Measurements from ENCODE around the gene KLRC2. TPM values are rescaled to one million over a fixed set of nuclear protein-coding genes. Genes with fewer than 3 reads are reported as not detected.

The KLRC2 gene
- total and polyA plus RNA-seq, 2 experiments from 2014 or later, result not detected

- TF ChIP-seq EZH2phosphoT487 (IDR thresholded peaks at IDR 0.05; ENCODE audit: insufficient read depth, low read depth) (no peak), EZH2 (IDR thresholded peaks at IDR 0.05; ENCODE audit: insufficient read depth, poor library complexity, severe bottlenecking) (no peak)
- H4K20me1 ChIP-seq (ENCODE audit: insufficient read depth), result no peaks in the 10 kb centered on the region
- DNase-seq, result no peak
These were observed 21.9 kb upstream of the KLRC2 start for GRCh38 chr12:10457760-10458159.

GRCh38 chr12:10456856-10457255 is 21.0 kb upstream of the KLRC2 start:
- Histone ChIP-seq H3K9me3 (ENCODE audit: low read depth) (no peaks in the 10 kb centered on the region), H3K27me3 (replicated peaks; ENCODE audit: insufficient read depth) (no peaks in the 10 kb centered on the region), H3K27ac (no peak overlapping the region), H4K20me1 (ENCODE audit: insufficient read depth) (no peaks in the 10 kb centered on the region), H3F3A (ENCODE audit: insufficient read depth) (no peaks in the 10 kb centered on the region), H3K4me3 (no peak overlapping the region), H3K79me2 (ENCODE audit: insufficient read depth) (no peaks in the 10 kb centered on the region), H3K4me2 (ENCODE audit: unreplicated experiment) (no peak overlapping the region), H3K9me2 (ENCODE audit: insufficient read depth) (no peaks in the 10 kb centered on the region), H3K9ac (no peak overlapping the region), H3K36me3 (ENCODE audit: low read depth) (no peaks in the 10 kb centered on the region), H2AFZ (no peak overlapping the region), H3K4me1 (ENCODE audit: insufficient read depth) (no peaks in the 10 kb centered on the region)
- TF ChIP-seq EZH2phosphoT487 (IDR thresholded peaks at IDR 0.05; ENCODE audit: insufficient read depth, low read depth) (no peak), EZH2 (IDR thresholded peaks at IDR 0.05; ENCODE audit: insufficient read depth, poor library complexity, severe bottlenecking) (no peak)
- no peak for DNase-seq
- 50 to 52% methylated on average over 2 of the region's 2 CpGs for WGBS, 2 experiments (ENCODE audit: low coverage in 1 of 2, low lambda C conversion rate in 2 of 2, missing lambda C conversion rate in 2 of 2)
- in situ Hi-C loops (cut with MboI), result no loop called here

More at GRCh38 chr12:10457760-10458159, 21.9 kb upstream of the KLRC2 start:
- H3K9me3 ChIP-seq (ENCODE audit: low read depth), result no peaks in the 10 kb centered on the region
- WGBS, 2 experiments (ENCODE audit: low coverage in 1 of 2, low lambda C conversion rate in 2 of 2, missing lambda C conversion rate in 2 of 2), result 79 to 87% methylated on average over 3 of the region's 3 CpGs
- H2AFZ ChIP-seq, result no peak overlapping the region
- no peaks in the 10 kb centered on the region for H3K4me1 ChIP-seq (ENCODE audit: insufficient read depth)
- H3K27me3 ChIP-seq (replicated peaks; ENCODE audit: insufficient read depth), result no peaks in the 10 kb centered on the region
- in situ Hi-C loops (cut with MboI), result no loop called here
- H3K27ac ChIP-seq, result no peak overlapping the region
- no peaks in the 10 kb centered on the region for H3K79me2 ChIP-seq (ENCODE audit: insufficient read depth)
- H3K9ac ChIP-seq, result no peak overlapping the region
- no peaks in the 10 kb centered on the region for H3K36me3 ChIP-seq (ENCODE audit: low read depth)
- no peaks in the 10 kb centered on the region for H3K9me2 ChIP-seq (ENCODE audit: insufficient read depth)
- no peaks in the 10 kb centered on the region for H3F3A ChIP-seq (ENCODE audit: insufficient read depth)
- H3K4me3 ChIP-seq, result no peak overlapping the region
- H3K4me2 ChIP-seq (ENCODE audit: unreplicated experiment), result no peak overlapping the region

GRCh38 chr12:10455766-10456165 is 20.0 kb upstream of the KLRC2 start:
- H3K27me3 ChIP-seq (replicated peaks; ENCODE audit: insufficient read depth), result no peaks in the 10 kb centered on the region
- H2AFZ ChIP-seq, result no peak overlapping the region
- no peaks in the 10 kb centered on the region for H3K4me1 ChIP-seq (ENCODE audit: insufficient read depth)
- no peaks in the 10 kb centered on the region for H3F3A ChIP-seq (ENCODE audit: insufficient read depth)
- DNase-seq, result no peak
- no peaks in the 10 kb centered on the region for H3K36me3 ChIP-seq (ENCODE audit: low read depth)
- H3K9me2 ChIP-seq (ENCODE audit: insufficient read depth), result no peaks in the 10 kb centered on the region
- in situ Hi-C loops (cut with MboI), result no loop called here
- 10 to 12% methylated on average over 1 of the region's 1 CpG for WGBS, 2 experiments (ENCODE audit: low coverage in 1 of 2, low lambda C conversion rate in 2 of 2, missing lambda C conversion rate in 2 of 2)
- no peaks in the 10 kb centered on the region for H4K20me1 ChIP-seq (ENCODE audit: insufficient read depth)
- no peak overlapping the region for H3K9ac ChIP-seq
- H3K4me3 ChIP-seq, result no peak overlapping the region
- H3K79me2 ChIP-seq (ENCODE audit: insufficient read depth), result no peaks in the 10 kb centered on the region
- no peak overlapping the region for H3K4me2 ChIP-seq (ENCODE audit: unreplicated experiment)
- TF ChIP-seq EZH2phosphoT487 (IDR thresholded peaks at IDR 0.05; ENCODE audit: insufficient read depth, low read depth), result no peak
- TF ChIP-seq EZH2 (IDR thresholded peaks at IDR 0.05; ENCODE audit: insufficient read depth, poor library complexity, severe bottlenecking), result no peak
- H3K27ac ChIP-seq, result no peak overlapping the region
- H3K9me3 ChIP-seq (ENCODE audit: low read depth), result no peaks in the 10 kb centered on the region

GRCh38 chr12:10454531-10454930 is 18.7 kb upstream of the KLRC2 start:
- WGBS, 2 experiments (ENCODE audit: low coverage in 1 of 2, low lambda C conversion rate in 2 of 2, missing lambda C conversion rate in 2 of 2), result 24 to 26% methylated on average over 1 of the region's 1 CpG
- Histone ChIP-seq H3F3A (ENCODE audit: insufficient read depth) (no peaks in the 10 kb centered on the region), H3K9ac (no peak overlapping the region), H3K9me2 (ENCODE audit: insufficient read depth) (no peaks in the 10 kb centered on the region), H3K27ac (no peak overlapping the region), H3K4me2 (ENCODE audit: unreplicated experiment) (no peak overlapping the region), H3K79me2 (ENCODE audit: insufficient read depth) (no peaks in the 10 kb centered on the region), H3K27me3 (replicated peaks; ENCODE audit: insufficient read depth) (no peaks in the 10 kb centered on the region), H3K4me3 (no peak overlapping the region), H3K9me3 (ENCODE audit: low read depth) (no peaks in the 10 kb centered on the region), H2AFZ (no peak overlapping the region), H3K4me1 (ENCODE audit: insufficient read depth) (no peaks in the 10 kb centered on the region), H3K36me3 (ENCODE audit: low read depth) (no peaks in the 10 kb centered on the region), H4K20me1 (ENCODE audit: insufficient read depth) (no peaks in the 10 kb centered on the region)
- DNase-seq, result no peak
- in situ Hi-C loops (cut with MboI), result no loop called here
- no peak for TF ChIP-seq EZH2phosphoT487 (IDR thresholded peaks at IDR 0.05; ENCODE audit: insufficient read depth, low read depth)
- TF ChIP-seq EZH2 (IDR thresholded peaks at IDR 0.05; ENCODE audit: insufficient read depth, poor library complexity, severe bottlenecking), result no peak

- Histone ChIP-seq H3F3A (ENCODE audit: insufficient read depth) (no peaks in the 10 kb centered on the region), H3K9me3 (ENCODE audit: low read depth) (no peaks in the 10 kb centered on the region), H3K4me1 (ENCODE audit: insufficient read depth) (no peaks in the 10 kb centered on the region), H2AFZ (no peak within 1 kb of the TSS), H3K27ac (no peak within 1 kb of the TSS), H3K79me2 (ENCODE audit: insufficient read depth) (no peaks in the 10 kb centered on the region), H4K20me1 (ENCODE audit: insufficient read depth) (no peaks in the 10 kb centered on the region), H3K27me3 (replicated peaks; ENCODE audit: insufficient read depth) (no peaks in the 10 kb centered on the region), H3K36me3 (ENCODE audit: low read depth) (no peaks in the 10 kb centered on the region), H3K9me2 (ENCODE audit: insufficient read depth) (no peaks in the 10 kb centered on the region), H3K9ac (no peak within 1 kb of the TSS), H3K4me3 (no peak within 1 kb of the TSS), H3K4me2 (ENCODE audit: unreplicated experiment) (no peak within 1 kb of the TSS)
- no peak for TF ChIP-seq EZH2phosphoT487 (IDR thresholded peaks at IDR 0.05; ENCODE audit: insufficient read depth, low read depth)
- no peak for TF ChIP-seq EZH2 (IDR thresholded peaks at IDR 0.05; ENCODE audit: insufficient read depth, poor library complexity, severe bottlenecking)
- no peak for DNase-seq
- WGBS, 2 experiments (ENCODE audit: low coverage in 1 of 2, low lambda C conversion rate in 2 of 2, missing lambda C conversion rate in 2 of 2), result 34 to 36% methylated on average over 2 of the region's 2 CpGs
- in situ Hi-C loops (cut with MboI), result no loop called here
These were observed 17.3 kb upstream of the KLRC2 start, which contains the start of gene KLRC1 for GRCh38 chr12:10453156-10453555. KLRC1 (minus strand) TSS chr12:10453377; CDS start chr12:10451156, 2,221 bp downstream.
